HT-29 (cell line): ENCODE data around the gene H2AZ2. TPM values are rescaled to one million over a fixed set of nuclear protein-coding genes. Genes with fewer than 3 reads are reported as not detected.
"Not testable (repeated sequence)": the region's sequence is repeated elsewhere in the genome, so short reads cannot be mapped to it uniquely, and the experiment has no call there.

ENCODE experiments used
- DNase-seq: peaks from one replicate; pipeline ENCODE4 v3.0.0-alpha.2; 2015; ENCODE audit warnings: low spot score
- total RNA-seq: library from RNA; depleted of rRNA; stranded (reverse); fragments of >200 nt; shearing (Covaris generic); gene quantifications from 2 replicates; pipeline ENCODE4 v1.2.3, GENCODE V29; 2014; rRNA removed

Gene H2AZ2
- 503 and 539 TPM in 2 replicates for total RNA-seq

GRCh38 chr7:44847920-44848634 is at the start of gene H2AZ2:
TSS of gene H2AZ2 (minus strand) at chr7:44848087. CDS start at chr7:44847971, 116 bp downstream.
- peak; percentile 100 for DNase-seq

GRCh38 chr7:44897309-44897708 is 49.4 kb upstream of the H2AZ2 start:
- DNase-seq = no peak

- no peak for DNase-seq
Observed at GRCh38 chr7:44894888-44895580, 47.1 kb upstream of the H2AZ2 start.

- no peak for DNase-seq
Observed at GRCh38 chr7:44893710-44894234, 45.9 kb upstream of the H2AZ2 start.

GRCh38 chr7:44891791-44892190 is 43.9 kb upstream of the H2AZ2 start:
- DNase-seq = no peak

- no peak for DNase-seq
Observed at GRCh38 chr7:44891372-44891771, 43.5 kb upstream of the H2AZ2 start.

- no peak for DNase-seq
Observed at GRCh38 chr7:44889086-44889781, 41.3 kb upstream of the H2AZ2 start.

DNA sequence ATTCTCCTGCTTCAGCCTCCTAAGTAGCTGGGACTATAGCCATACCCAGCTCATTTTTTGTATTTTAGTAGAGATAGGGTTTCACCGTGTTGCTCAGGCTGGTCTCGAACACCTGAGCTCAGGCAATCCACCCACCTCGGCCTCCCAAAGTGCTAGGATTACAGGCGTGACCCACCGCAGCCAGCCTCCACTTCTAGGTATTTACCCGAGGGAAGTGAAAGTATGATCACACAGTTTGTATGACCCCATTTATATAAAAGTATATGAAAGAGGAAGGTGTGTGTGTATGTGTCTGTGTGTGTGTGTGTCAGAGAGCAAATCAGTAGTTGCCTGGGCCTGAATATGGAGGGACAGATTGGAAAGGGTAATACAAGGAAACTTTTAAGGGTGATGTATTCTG is 39.4 kb upstream of the H2AZ2 start:
- DNase-seq = no peak

DNA sequence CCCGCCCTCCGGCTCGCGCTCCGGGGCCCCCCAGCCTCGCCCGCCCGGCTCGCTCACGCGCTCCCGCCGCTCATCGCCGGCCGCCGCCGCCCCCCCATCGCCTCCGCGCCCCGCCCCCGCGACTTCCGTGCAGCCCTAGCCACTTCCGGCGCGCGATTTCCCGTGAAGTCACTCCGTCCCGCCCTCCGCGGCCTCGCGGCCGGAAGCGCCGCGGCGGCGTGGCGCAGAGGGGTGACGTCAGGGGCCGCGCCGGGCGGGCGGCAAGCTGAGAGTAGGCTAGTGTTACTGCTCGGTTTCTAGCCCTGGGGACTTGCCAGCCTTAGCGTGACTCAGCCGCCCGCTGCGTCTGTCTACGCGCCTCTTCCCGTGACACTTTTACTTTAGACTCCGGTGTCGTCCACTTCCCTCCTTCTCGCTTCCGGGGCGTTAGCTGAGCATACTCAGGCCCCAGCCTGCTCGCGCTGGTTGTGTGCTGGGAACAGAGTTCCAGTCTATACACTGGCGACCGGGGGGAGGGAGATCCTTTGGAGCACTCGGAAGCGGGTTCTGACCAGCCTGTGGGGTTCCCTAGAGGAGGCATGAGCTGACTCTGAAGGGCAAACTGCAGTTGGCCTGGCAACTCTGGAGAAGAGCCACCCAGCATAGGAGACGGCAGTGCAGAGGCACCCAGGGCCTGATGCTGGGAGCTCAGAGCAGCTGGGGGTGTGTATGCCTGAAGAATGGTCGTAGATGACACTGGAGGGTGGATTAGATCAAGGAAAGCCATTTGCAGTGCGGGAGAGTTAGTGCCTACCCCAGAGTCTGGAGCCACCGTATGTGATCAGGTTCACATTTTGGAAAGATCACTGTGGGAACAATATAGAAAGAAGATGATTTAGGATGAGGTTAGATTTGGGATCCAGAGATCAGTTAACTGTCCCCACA is 37.8 kb upstream of the H2AZ2 start, which contains the start of gene PURB:
PURB (minus strand) TSS at position 137 of the 924 bp plus-strand sequence. CDS start 182 bp downstream, outside the sequence.
- DNase-seq = peak; percentile 95

- peak; percentile 51 for DNase-seq
Observed at GRCh38 chr7:44884621-44885393, 36.9 kb upstream of the H2AZ2 start.

DNA sequence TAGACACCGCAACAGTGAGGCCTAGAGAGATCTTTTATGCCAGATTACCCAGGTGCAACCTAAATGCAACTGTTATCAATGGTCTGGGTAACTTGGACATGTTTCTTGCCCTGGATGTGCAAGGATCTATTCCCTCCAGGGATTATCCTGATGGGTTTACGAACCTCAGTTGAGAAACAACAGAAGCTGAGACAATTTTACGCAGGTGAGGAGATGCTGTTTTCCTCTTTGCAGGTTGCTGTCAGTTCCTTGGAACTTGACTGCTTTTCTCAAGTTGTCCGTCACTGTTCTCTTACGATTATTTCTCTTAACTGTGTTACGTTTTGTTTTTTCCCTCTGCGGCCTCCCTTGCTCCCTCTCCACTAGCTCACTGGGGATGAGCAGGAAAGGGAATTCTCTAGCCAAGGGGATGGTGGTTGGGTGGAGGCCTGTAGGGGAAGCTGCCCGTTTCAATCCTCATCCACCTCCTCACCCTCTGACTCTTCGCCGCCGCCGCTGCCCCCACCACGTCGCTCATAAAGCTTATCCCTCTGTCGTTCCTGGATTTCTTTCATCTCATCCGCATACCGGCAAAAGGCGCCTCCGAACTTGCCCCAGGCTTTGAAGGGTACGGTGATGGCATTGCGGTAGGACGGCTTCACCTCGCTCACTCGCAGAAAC is 36.2 kb upstream of the H2AZ2 start:
- no peak for DNase-seq

DNA sequence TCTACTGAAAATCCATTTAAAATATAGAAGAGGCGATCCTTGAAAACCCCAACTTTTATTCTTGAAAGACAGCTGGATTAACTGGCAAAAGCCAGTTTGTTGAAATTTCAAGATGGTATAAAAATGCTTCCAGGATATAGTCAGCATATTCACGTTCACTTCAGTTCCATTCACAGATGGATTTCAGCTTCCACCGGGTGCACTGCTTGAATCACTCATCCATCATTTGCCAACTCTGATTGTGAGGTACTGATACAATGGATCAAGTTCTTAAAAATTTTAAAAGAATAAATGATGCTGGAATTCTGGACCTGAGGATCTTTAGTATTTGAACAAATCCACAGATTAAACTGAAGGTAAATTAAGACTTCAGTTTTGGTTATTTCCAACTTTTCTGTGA is 35.0 kb upstream of the H2AZ2 start:
- no peak for DNase-seq

DNA sequence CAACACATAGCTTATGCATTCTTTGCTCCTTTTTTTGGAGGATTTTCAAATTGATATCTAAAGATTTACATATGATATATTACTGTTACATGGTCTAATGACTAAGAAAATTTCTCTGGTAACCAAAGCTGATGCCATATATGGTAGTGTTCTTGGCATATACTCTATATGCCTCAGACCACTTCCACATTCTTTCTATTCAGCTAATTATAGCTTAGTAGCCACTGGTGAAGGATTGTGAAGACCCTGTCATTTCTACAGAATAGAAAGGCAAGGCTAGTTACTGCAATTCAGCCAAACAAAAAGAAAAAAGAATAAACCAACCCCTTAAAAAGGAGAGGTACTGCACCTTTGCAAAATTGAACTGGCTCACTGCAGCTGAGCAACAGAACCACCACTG is 33.7 kb upstream of the H2AZ2 start:
- DNase-seq = no peak

DNA sequence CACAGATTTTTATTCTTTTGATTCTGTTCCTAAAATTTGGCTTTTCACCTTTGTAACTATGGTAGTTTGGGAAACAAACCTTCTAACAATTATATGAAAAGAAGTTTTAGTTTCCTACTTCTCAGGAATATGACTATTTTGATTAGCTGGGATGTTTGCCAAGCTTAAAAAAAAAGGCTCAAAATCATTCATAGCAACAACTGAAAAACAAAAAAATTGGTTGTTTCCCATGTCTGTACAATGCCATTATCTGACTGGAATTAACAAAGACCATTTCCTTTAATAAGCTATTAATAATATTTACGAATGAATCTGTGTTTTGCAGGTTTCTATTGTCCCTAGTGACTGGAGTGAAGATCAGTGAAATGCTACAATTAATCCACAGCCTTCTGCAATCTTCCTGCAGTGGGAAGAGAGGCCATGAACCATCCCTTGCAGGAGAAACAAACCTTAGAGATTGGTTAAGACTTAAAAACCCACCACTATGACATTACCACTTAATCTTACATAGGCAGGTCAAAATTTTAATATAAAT is 33.2 kb upstream of the H2AZ2 start:
- no peak for DNase-seq

GRCh38 chr7:44880317-44881018 is 32.6 kb upstream of the H2AZ2 start:
- DNase-seq = no peak

DNA sequence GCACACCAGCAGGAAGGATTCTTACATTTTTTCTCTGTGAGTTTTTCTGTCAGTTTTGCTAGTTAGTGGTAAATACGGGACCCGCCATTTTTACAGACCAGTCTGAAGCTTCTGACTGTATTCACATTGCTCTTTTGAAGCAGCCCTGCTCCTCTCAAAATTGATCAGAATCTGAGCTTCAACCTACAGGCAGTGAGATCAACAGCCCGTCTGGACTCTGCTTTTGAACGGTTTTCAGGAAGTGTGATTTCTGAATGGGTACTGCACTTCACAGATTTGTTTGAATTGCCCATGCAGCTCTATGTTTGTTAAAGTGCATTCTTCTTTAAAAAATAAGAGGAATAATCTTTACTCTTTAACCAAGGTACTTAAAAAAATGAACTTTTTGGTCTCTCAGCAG is 28.5 kb upstream of the H2AZ2 start:
- DNase-seq = no peak

GRCh38 chr7:44875241-44875640 is 27.4 kb upstream of the H2AZ2 start:
- DNase-seq = no peak

DNA sequence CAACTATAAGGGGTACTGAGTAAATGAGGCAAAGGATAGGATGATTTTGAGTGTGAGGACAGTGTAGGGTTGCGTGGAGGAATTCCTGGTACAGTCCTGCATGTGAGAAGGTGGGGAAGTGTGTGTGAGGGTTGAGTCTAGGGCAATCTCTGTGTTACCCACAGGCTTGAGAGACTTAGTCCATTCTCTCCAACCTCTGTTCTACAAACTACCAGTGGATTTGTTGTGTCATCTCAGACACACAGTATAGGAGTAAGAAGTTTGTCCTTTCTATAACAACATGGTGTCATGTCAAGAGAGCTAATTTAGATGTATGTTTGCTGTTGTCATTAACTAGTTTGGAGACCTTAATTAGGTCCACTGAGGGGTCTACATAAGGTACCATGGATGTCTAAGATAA is 24.9 kb upstream of the H2AZ2 start:
- no peak for DNase-seq

DNA sequence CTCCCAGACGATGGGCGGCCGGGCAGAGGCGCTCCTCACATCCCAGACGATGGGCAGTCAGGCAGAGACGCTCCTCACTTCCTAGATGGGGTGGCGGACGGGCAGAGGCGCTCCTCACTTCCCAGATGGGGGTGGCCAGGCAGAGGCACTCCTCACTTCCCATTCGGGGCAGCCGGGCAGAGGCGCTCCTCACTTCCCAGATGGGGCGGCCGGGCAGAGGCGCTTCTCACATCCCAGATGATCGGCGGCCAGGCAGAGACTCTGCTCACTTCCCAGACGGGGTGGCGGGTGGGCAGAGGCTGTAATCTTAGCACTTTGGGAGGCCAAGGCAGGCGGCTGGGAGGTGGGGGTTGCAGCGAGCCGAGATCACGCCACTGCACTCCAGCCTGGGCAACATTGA is 24.0 kb upstream of the H2AZ2 start:
- DNase-seq = not testable (repeated sequence)
